ENCODE data around the gene C10orf105.

GRCh38 chr10:71704816-71705215 is 14.8 kb downstream of the C10orf105 start:
- TF ChIP-seq POLR2AphosphoS5 (IDR thresholded peaks at IDR 0.05; ENCODE audit: low read depth, low read length) (no peak), PAX5 (IDR thresholded peaks at IDR 0.05; ENCODE audit: insufficient read depth, low read length, severe bottlenecking) (no peak), POLR2A (IDR thresholded peaks at IDR 0.05; ENCODE audit: low read depth, low read length) (no peak), POU2F2 (IDR thresholded peaks at IDR 0.05; ENCODE audit: low read depth, low read length) (no peak), TAF1 (IDR thresholded peaks at IDR 0.05; ENCODE audit: low read depth, low read length) (no peak)

All from GM12891 (cell line).